K562 (cell line): Measurements from ENCODE around the gene NINL. TPM values are rescaled to one million over a fixed set of nuclear protein-coding genes. Genes with fewer than 3 reads are reported as not detected.

Experiments used
- CHD1 ChIP-seq: fragments of 200-600 bp; sonication (generic); IDR thresholded peaks from one replicate; pipeline ENCODE4 v1.6.1; 2012; ENCODE audit warnings: mild to moderate bottlenecking, moderate library complexity, low read length, inconsistent platforms
- GATAD2A ChIP-seq: fragments of 450-650 bp; IDR thresholded peaks from 2 replicates; pipeline ENCODE4 v1.6.1; 2017
- JUN ChIP-seq, 2 experiments: sonication (generic) in 1 of 2; formaldehyde crosslinking in 1 of 2; IDR thresholded peaks; 2 replicates each; pipeline versions ENCODE4 v1.6.1 to v1.8.0; 2012 to 2022; ENCODE audit warnings: borderline replicate concordance in 2 of 2, mild to moderate bottlenecking in 2 of 2, improper control_type of control experiment in 1 of 2, low read depth in 1 of 2, low read length in 1 of 2, missing genetic modification reagents in 1 of 2
- MCM2 ChIP-seq: fragments of 450-650 bp; IDR thresholded peaks from 2 replicates; pipeline ENCODE4 v1.6.1; 2017; ENCODE audit warnings: low read depth, mild to moderate bottlenecking
- TARDBP ChIP-seq: fragments of 450-650 bp; IDR thresholded peaks from 2 replicates; pipeline ENCODE4 v1.6.1; 2016
- TGIF2 ChIP-seq: sonication (generic); formaldehyde crosslinking; IDR thresholded peaks from 2 replicates; pipeline ENCODE4 v1.8.1; 2022; ENCODE audit warnings: mild to moderate bottlenecking, missing genetic modification reagents, moderate library complexity
- VEZF1 ChIP-seq: fragments of 200-800 bp; sonication (Bioruptor generic); IDR thresholded peaks from 2 replicates; pipeline ENCODE4 v1.6.1; 2017; ENCODE audit warnings: missing genetic modification characterization, missing compliant biosample characterization
- WHSC1 ChIP-seq: IDR thresholded peaks from one replicate; pipeline ENCODE4 v1.6.1; 2012; ENCODE audit warnings: low read length, control low read depth, inconsistent platforms
- ZBTB34 ChIP-seq: fragments of 250-450 bp; sonication (Bioruptor Pico); IDR thresholded peaks from 2 replicates; pipeline ENCODE4 v1.8.0; 2021; ENCODE audit warnings: mild to moderate bottlenecking, moderate library complexity
- ZNF12 ChIP-seq: sonication (generic); formaldehyde crosslinking; IDR thresholded peaks from 2 replicates; pipeline ENCODE4 v1.4.0; 2020; ENCODE audit warnings: mild to moderate bottlenecking, missing genetic modification reagents
- ZNF146 ChIP-seq: IDR thresholded peaks from one replicate; pipeline ENCODE4 v1.6.1; 2018; ENCODE audit warnings: missing compliant biosample characterization; ENCODE audit not compliant: unreplicated experiment
- ZNF324 ChIP-seq: fragments of 250-450 bp; sonication (Bioruptor Pico); IDR thresholded peaks from 2 replicates; pipeline ENCODE4 v1.4.0; 2020; ENCODE audit warnings: mild to moderate bottlenecking
- ZNF347 ChIP-seq: fragments of 450-650 bp; formaldehyde crosslinking; IDR thresholded peaks from 2 replicates; pipeline ENCODE4 v1.4.0; 2020; ENCODE audit warnings: low read depth, mild to moderate bottlenecking, moderate library complexity
- polyA plus RNA-seq, 8 experiments: library from polyadenylated mRNA; depleted of rRNA in 4 of 8; stranded (reverse) in 5 of 8; unstranded in 3 of 8; fragments of >200 nt; fragmentation: Nextera tagmentation in 2 of 8; fragmentation: Illumina TruSeq in 1 of 8; extraction: Ambion mirVana in 2 of 8; extraction: Trizol in 1 of 8; gene quantifications; 2 replicates each; pipeline versions ENCODE4 v1.2.1 to v1.2.3, GENCODE V29; 2011 to 2014; ENCODE audit warnings: inconsistent platforms in 1 of 8, missing spikeins in 1 of 8
- total RNA-seq, 7 experiments: library from RNA; depleted of rRNA in 6 of 7; stranded (reverse); fragments of >200 nt in 6 of 7; fragmentation: Illumina TruSeq in 2 of 7; extraction: Trizol in 2 of 7; gene quantifications; 2 replicates each; pipeline versions ENCODE4 v1.2.1 to v1.2.3, GENCODE V29; 2011 to 2021; ENCODE audit warnings: low replicate concordance in 1 of 7
- TF ChIP-seq, protein P1 (sequence below), 2 experiments: fragments of 150-350 bp in 1 of 2; IDR thresholded peaks; 2 replicates each; pipeline ENCODE4 v1.6.1; 2012 to 2016; ENCODE audit warnings: low read depth in 2 of 2, low read length in 2 of 2, mild to moderate bottlenecking in 1 of 2, moderate library complexity in 1 of 2
- TF ChIP-seq, protein P2 (sequence below): fragments of 250-450 bp; sonication (Bioruptor Pico); IDR thresholded peaks from 2 replicates; pipeline ENCODE4 v1.4.0; 2020

Gene NINL
- total and polyA plus RNA-seq, 9 of the 15 experiments (the other 6 are each of a cell fraction or from before 2014, with no cell fraction given) = 0.03 to 0.22 (median 0.05) TPM; not detected in 5

- TF ChIP-seq, protein P1, sequence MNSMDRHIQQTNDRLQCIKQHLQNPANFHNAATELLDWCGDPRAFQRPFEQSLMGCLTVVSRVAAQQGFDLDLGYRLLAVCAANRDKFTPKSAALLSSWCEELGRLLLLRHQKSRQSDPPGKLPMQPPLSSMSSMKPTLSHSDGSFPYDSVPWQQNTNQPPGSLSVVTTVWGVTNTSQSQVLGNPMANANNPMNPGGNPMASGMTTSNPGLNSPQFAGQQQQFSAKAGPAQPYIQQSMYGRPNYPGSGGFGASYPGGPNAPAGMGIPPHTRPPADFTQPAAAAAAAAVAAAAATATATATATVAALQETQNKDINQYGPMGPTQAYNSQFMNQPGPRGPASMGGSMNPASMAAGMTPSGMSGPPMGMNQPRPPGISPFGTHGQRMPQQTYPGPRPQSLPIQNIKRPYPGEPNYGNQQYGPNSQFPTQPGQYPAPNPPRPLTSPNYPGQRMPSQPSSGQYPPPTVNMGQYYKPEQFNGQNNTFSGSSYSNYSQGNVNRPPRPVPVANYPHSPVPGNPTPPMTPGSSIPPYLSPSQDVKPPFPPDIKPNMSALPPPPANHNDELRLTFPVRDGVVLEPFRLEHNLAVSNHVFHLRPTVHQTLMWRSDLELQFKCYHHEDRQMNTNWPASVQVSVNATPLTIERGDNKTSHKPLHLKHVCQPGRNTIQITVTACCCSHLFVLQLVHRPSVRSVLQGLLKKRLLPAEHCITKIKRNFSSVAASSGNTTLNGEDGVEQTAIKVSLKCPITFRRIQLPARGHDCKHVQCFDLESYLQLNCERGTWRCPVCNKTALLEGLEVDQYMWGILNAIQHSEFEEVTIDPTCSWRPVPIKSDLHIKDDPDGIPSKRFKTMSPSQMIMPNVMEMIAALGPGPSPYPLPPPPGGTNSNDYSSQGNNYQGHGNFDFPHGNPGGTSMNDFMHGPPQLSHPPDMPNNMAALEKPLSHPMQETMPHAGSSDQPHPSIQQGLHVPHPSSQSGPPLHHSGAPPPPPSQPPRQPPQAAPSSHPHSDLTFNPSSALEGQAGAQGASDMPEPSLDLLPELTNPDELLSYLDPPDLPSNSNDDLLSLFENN (IDR thresholded peaks at IDR 0.05; ENCODE audit: low read depth in 2 of 2, low read length in 2 of 2) = no peak
- no peak for TF ChIP-seq GATAD2A
- no peak for TF ChIP-seq ZNF146 (CRISPR knock-in tag)
- no peak for TF ChIP-seq ZNF347 (CRISPR knock-in tag)
- TF ChIP-seq, protein P2, sequence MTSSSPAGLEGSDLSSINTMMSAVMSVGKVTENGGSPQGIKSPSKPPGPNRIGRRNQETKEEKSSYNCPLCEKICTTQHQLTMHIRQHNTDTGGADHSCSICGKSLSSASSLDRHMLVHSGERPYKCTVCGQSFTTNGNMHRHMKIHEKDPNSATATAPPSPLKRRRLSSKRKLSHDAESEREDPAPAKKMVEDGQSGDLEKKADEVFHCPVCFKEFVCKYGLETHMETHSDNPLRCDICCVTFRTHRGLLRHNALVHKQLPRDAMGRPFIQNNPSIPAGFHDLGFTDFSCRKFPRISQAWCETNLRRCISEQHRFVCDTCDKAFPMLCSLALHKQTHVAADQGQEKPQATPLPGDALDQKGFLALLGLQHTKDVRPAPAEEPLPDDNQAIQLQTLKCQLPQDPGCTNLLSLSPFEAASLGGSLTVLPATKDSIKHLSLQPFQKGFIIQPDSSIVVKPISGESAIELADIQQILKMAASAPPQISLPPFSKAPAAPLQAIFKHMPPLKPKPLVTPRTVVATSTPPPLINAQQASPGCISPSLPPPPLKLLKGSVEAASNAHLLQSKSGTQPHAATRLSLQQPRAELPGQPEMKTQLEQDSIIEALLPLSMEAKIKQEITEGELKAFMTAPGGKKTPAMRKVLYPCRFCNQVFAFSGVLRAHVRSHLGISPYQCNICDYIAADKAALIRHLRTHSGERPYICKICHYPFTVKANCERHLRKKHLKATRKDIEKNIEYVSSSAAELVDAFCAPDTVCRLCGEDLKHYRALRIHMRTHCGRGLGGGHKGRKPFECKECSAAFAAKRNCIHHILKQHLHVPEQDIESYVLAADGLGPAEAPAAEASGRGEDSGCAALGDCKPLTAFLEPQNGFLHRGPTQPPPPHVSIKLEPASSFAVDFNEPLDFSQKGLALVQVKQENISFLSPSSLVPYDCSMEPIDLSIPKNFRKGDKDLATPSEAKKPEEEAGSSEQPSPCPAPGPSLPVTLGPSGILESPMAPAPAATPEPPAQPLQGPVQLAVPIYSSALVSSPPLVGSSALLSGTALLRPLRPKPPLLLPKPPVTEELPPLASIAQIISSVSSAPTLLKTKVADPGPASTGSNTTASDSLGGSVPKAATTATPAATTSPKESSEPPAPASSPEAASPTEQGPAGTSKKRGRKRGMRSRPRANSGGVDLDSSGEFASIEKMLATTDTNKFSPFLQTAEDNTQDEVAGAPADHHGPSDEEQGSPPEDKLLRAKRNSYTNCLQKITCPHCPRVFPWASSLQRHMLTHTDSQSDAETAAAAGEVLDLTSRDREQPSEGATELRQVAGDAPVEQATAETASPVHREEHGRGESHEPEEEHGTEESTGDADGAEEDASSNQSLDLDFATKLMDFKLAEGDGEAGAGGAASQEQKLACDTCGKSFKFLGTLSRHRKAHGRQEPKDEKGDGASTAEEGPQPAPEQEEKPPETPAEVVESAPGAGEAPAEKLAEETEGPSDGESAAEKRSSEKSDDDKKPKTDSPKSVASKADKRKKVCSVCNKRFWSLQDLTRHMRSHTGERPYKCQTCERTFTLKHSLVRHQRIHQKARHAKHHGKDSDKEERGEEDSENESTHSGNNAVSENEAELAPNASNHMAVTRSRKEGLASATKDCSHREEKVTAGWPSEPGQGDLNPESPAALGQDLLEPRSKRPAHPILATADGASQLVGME (CRISPR knock-in tag) = no peak
- no peak for TF ChIP-seq ZNF12 (CRISPR knock-in tag)
- no peak for TF ChIP-seq TGIF2 (CRISPR knock-in tag)
- TF ChIP-seq CHD1 = no peak
- no peak for TF ChIP-seq MCM2
- TF ChIP-seq TARDBP = no peak
- TF ChIP-seq ZNF324 = no peak
- TF ChIP-seq WHSC1 = no peak
- no peak for TF ChIP-seq ZBTB34 (CRISPR knock-in tag)
- TF ChIP-seq VEZF1 (CRISPR knock-in tag) = peak; percentile 62
- no peak for TF ChIP-seq JUN (IDR thresholded peaks at IDR 0.05; ENCODE audit: borderline replicate concordance, low read depth, low read length)
- TF ChIP-seq JUN (CRISPR knock-in tag; IDR thresholded peaks at IDR 0.05; ENCODE audit: borderline replicate concordance) = no peak
Observed at GRCh38 chr20:25407311-25408169, 177.8 kb downstream of the NINL start, which contains the start of gene GINS1 (continued).
